ENCODE data around the gene CLEC14A.

Gene CLEC14A

GRCh38 chr14:38205119-38205813 is 50.6 kb downstream of the CLEC14A start:
- no peak for DNase-seq

DNA sequence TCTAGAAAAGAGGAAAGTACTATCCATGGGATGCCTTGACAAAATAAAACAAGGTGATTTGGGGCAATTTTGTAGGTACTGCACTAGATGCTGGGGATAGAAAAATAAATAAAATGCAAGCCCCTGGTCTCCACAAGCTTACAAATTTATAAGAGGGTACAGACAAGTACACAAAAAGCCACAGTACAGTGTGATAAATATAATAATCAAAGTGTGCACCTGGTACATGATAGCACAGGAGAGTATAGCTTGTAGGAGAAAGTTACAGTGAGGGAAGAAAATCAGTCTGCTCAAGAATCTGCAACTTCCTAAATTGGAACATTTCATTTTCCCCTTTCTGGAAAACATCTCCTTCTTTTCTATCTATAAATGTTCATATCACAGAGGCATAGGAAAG is 51.2 kb downstream of the CLEC14A start:
- no peak for DNase-seq

All from NCI-H2107 (cell line).